HUDEP-2 (cell line): ENCODE results near the gene PTAFR.
A peak's percentile ranks its signal among the peaks of the same experiment; 100 is the strongest.

ENCODE experiments used
- DNase-seq, 76 experiments: peaks; one replicate each; lab custom pipeline; 2025; ENCODE audit not compliant: unreplicated experiment in 76 of 76; lab: John Stamatoyannopoulos, UW

The PTAFR gene, protein sequence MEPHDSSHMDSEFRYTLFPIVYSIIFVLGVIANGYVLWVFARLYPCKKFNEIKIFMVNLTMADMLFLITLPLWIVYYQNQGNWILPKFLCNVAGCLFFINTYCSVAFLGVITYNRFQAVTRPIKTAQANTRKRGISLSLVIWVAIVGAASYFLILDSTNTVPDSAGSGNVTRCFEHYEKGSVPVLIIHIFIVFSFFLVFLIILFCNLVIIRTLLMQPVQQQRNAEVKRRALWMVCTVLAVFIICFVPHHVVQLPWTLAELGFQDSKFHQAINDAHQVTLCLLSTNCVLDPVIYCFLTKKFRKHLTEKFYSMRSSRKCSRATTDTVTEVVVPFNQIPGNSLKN

GRCh38 chr1:28176492-28177470 lies at the start of gene PTAFR:
TSS of gene PTAFR (minus strand) at chr1:28176690. CDS start at chr1:28151021, 25,669 bp downstream.
- DNase-seq = no peak

- no peak for DNase-seq
Observed at GRCh38 chr1:28213315-28213714, 36.8 kb upstream of the PTAFR start.

DNA sequence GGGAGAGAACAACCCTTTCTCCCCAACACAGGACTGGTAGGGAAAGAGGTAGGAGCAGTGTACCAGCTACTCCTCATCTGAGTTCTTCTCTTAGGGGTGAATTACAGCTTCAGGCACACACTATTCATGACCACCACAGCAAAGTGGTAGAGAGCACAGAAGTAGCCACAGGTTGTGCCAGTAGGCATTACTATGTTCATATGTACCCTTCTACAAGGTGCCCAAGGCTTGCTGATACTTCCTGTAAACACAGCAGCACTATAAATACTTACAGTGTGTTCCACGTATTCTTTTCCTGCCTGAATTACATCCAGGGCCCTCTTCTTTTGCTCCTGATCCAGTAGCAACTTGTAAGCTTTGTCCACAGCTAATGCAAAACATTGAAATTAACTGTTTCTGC lies 33.2 kb upstream of the PTAFR start:
- DNase-seq = no peak

- peak in 53 of 76 experiments; percentile 1 to 62 (median 29) for DNase-seq
Observed at GRCh38 chr1:28208818-28209441, 32.4 kb upstream of the PTAFR start.

- DNase-seq = no peak
Observed at GRCh38 chr1:28205243-28205642, 28.8 kb upstream of the PTAFR start.

GRCh38 chr1:28200234-28200873 lies 23.9 kb upstream of the PTAFR start:
- no peak for DNase-seq

DNA sequence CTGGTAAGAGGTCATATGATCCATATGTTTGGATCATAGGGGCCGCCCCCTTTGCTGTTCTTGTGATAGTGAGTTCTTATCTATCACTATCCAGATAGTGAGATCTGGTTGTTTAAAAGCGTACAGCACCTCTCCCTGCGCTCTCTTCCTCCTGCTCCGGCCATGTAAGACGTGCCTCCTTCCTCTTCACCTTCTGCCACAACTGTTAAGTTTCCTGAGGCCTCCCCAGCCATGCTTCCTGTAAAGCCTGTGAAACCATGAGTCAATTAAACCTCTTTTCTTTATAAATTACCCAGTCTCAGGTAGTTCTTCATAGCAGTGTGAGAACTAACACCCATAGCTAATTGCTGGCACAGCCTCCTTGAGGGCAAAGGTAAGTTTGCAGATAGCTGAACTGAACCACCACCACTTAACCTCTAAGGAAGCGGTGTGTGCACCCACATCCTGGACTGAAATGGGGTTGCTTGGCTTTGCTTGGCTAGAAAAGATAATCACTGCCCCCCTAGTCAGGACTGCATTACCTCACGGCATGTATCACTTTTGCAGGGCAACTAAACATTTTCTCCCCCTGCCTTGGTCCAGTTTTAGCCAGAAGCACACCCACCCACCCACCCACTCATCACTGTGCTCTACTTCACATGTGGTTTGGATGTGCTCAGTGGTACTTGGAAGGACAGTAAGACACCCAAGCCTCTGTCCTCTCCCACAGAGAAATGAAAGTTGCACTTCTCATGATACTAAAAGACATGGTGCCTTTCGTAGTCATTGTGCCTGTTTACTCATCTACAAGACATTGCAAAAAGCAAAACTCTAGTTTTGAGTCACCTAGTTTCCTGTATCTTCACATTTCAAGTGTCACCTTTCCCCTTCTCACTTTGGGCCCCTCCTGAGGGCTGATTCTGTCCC lies 23.1 kb upstream of the PTAFR start:
- DNase-seq = peak in 1 of 76 experiments; percentile 1

DNA sequence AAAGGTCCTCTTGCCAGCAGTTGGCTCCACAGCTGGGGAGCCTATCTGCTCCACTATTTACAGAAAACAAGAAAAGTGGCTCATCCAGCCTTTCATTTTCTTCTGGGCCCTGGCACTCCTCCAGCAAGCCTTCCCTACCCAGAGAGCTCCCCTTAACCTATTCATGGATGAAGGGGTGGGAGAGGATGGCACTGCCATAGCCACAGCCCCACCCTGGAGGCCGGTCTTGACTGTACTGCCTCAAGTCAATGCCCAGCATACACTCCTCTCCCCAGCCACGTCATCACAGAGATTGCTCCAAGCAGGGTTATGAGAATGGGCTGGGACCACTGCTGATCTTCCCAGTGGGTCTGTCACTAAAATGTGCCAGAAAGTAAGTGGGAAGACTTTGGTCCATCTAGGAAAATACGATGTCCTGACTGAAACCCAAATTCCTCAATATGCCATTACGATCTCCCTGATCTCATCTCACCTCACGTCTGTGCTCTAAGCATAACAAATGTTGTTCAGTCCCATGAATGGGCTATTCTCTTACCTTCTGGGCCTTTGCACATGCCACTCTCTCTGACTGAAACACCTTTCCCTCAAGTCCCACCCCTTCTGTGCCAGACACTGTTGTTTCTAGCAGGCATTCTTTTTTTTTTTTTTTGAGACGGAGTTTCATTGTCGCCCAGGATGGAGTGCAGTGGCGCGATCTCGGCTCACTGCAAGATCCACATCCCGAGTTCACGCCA lies 21.4 kb upstream of the PTAFR start:
- DNase-seq = no peak

DNA sequence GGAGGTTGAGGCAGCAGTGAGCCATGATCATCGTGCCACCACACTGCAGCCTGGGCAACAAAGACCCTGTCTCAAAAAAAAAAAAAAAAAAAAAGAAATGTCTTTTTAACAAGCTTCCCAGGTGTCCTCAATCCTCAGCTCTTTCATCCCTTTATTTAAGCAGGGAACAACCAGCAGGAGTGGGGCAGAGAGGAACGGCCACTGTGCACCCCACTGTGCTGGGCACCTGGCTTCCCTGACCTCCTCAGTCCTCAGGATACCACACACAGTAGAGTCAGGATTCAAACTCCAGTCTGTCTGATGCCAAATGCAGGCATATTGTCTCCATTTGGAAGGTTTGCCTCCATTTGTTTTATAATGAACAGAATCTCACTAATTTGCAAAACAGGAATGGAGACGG lies 19.8 kb upstream of the PTAFR start:
- no peak for DNase-seq

GRCh38 chr1:28195780-28196179 lies 19.3 kb upstream of the PTAFR start:
- no peak for DNase-seq

DNA sequence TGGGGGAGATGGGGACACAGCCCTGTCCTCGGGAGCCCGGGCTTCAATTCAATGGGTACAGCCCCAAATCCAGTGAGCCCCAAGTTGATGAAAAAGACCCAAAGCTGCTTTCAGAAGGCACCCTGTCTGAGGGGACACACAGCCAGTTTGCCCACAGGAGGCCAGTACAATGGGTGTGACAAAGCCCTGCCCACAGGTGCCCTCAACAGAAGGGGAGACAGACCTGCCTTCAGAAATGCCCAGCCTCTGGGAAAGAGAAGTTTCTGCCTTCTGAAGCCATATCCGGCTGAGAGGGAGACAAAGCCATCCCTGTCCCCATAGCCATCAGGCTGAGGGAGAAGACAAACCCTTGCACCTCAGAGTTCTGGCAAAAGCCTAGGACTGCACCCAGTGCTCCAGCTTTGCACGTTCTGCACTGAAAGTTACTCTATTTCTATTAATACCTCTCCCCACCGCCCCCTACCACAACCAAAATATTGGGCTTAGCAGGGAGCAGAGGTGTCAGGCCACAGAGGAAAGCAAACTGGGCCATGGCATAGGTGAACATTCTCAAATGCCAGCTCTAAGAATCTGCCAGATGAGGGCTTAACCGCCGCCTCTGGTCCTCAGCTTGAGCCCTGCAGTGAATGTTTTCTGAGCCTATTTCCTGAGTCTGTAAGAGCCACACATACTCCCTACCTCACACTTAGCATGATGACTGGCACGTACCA lies 18.0 kb upstream of the PTAFR start:
- no peak for DNase-seq

DNA sequence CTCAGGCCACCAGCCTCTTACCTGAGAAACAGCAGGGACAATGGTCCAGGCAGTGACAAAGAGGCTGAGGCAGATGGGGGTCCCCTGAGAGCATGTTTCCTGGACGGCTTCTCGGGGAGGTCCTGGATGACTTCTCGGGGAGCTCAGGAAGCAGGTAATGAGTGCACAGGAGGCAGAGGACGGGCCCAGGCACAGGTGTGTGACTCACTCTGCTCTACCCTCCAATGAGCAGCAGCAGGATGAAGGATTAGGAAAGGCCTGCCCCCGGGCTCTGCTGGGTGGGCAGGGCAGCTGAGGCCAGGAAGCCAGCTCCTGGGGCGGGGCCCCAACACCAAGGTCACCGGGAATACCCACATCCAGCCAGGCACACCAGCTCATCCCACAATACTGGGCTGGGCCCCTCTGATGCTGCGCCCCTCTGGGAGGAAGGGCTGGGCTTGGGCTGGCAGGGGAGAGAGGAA lies 17.2 kb upstream of the PTAFR start:
- no peak for DNase-seq

GRCh38 chr1:28190996-28191645 lies 14.6 kb upstream of the PTAFR start:
- no peak for DNase-seq

DNA sequence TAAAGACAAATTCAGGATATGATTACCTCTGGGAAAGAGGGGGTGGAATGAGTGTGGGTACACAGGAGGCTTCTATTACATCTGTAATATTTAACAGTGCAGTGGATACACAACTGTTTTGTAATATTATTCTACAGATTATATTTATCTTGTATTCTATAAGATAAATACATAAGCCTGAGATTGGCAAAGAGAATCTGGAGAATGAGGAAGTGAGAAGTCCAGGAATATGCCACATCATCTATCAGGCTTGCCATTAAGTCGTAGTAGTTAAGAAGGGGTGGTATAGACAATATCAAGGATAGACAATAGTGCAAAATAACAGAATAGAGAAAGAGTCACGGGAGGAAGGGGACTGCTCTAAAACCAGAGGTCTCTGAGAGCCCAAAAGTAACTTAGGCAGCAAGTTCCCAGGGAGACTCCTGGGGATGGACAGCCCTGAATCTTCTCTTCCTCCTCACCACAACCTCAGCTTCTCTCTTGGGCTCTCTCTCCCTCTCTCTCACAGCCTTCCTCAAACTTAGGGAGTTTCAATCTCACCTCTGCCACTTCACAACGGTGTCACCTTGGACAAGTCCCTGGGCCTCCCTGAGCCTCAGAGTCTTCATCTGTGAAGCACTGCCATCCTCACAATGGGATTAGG lies 14.0 kb upstream of the PTAFR start:
- DNase-seq = no peak

DNA sequence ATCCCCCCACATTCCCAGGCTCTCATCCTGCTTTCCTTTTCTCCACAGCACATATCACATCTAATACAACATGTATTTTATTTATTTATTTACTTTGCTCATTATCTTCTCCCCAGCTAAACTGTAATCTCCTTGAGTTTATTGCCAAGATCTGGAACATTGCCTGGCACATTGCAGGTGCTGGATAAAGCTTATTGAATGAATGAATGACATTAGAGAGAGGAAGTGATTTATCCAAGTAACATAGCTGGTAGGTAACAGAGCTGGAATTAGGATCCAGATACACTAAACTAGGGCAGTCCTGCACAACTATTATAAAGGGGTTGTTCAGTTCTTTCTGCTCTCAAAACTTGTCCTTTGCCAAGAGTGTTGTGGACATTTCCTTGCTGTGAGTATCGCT lies 8.6 kb upstream of the PTAFR start:
- no peak for DNase-seq

DNA sequence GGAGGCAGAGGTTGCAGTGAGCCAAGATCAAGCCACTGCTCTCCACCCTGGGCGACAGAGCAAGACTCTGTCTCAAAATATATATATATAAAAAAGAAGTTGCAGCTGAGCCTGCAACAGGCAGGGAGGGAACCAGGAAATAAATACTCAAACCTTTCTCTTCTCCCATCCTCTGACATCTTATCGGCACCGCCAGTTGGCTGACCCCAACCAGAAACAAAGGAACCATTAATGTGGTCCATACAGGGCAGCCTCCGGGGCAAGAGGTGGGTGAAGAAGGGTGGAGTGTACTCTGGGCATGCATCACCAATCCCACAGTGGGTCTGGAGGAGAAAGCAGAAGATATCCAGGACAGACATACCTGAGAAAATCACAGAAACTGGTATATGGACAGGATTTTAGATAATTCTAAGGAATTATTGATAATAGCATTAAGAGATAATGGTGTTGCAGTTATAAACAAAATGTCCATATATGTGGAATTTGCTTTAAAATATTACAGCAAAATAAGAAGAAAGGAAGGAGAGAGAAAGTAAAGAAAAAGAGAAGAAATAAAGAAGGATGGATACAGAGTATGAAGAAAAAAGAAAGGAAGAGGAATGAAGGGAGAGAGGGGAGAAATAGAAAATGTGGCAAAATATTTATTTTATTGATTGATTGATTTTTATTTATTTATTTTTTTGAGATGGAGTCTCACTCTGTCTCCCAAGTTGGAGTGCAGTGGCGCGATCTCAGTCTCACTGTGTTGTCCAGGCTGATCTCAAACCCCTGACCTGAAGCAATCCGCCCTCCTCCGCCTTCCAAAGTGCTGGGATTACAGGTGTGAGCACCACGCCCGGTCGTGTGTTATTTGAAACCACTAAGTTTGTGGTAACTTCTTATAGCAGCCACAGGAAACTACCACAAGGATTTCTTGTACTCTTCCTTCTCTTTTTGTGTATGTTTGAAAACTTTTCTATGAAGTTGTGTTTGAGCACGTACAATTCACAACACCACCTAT lies 4.1 kb upstream of the PTAFR start:
- DNase-seq = no peak
